Measurements from ENCODE around the gene RXFP2.

GRCh38 chr13:31755211-31755610, 15.9 kb downstream of the RXFP2 start:
- TF ChIP-seq CTCF (IDR thresholded peaks at IDR 0.05) (no peak), POLR2A (IDR thresholded peaks at IDR 0.05) (no peak)
